B cell (primary cell): ENCODE measurements around the gene TMEM44. TPM values are rescaled to one million over a fixed set of nuclear protein-coding genes. Genes with fewer than 3 reads are reported as not detected.

Source experiments
- ATAC-seq: fragments of 200-7000 bp; cut with Tn5 transposase; one replicate; pipeline ENCODE4 v1.10.0; 2021; ENCODE audit warnings: low read depth, mild to moderate bottlenecking, moderate number of reproducible peaks, moderate library complexity
- CTCF ChIA-PET: fragments of 350-600 bp; sonication (Branson Sonifier 250); formaldehyde crosslinking; loops from one replicate; lab custom pipeline; 2021; ENCODE audit warnings: antibody characterized with exemption, inconsistent platforms; lab: Charles Lee
- POLR2A ChIA-PET: fragments of 350-600 bp; sonication (Branson Sonifier 250); formaldehyde crosslinking; loops from one replicate; lab custom pipeline; 2021; ENCODE audit warnings: antibody characterized with exemption; lab: Charles Lee
- DNase-seq: peaks from one replicate; pipeline ENCODE4 v3.0.0; 2013
- H2AFZ ChIP-seq: 2 replicates; pipeline ENCODE4 v1.6.1; 2012; ENCODE audit warnings: mild to moderate bottlenecking, low read depth, low read length; ENCODE audit not compliant: insufficient read depth, poor library complexity, severe bottlenecking
- H3K27ac ChIP-seq, 2 donors: 1 replicate in 1 of 2; 2 replicates in 1 of 2; pipeline ENCODE4 v1.5.1; 2012 to 2013; ENCODE audit warnings: low read length in 2 of 2, mild to moderate bottlenecking in 2 of 2, moderate library complexity in 1 of 2
- H3K27me3 ChIP-seq, 4 experiments: fragments of 200-600 bp in 1 of 4; sonication (generic) in 1 of 4; replicated peaks in 1 of 4; 1 replicate in 2 of 4; 2 replicates in 2 of 4; pipeline versions ENCODE4 v1.6.1 to v1.7.0; 2013 to 2016; ENCODE audit warnings: low read length in 3 of 4, mild to moderate bottlenecking in 2 of 4, mixed read lengths in 1 of 4, moderate library complexity in 1 of 4; ENCODE audit not compliant: insufficient read depth in 4 of 4, control insufficient read depth in 3 of 4; ENCODE audit errors: control extremely low read depth in 1 of 4
- H3K36me3 ChIP-seq, 2 experiments: replicated peaks in 1 of 2; 1 replicate in 1 of 2; 2 replicates in 1 of 2; pipeline versions ENCODE4 v1.6.1 to v1.7.1; 2013; ENCODE audit warnings: low read length in 1 of 2; ENCODE audit not compliant: insufficient read depth in 2 of 2, control insufficient read depth in 1 of 2; ENCODE audit errors: control extremely low read depth in 1 of 2, extremely low read depth in 1 of 2
- H3K4me1 ChIP-seq, 2 donors: fragments of 200-600 bp in 1 of 2; sonication (generic) in 1 of 2; 1 replicate in 1 of 2; 2 replicates in 1 of 2; pipeline versions ENCODE4 v1.5.1 to v1.6.1; 2013 to 2017; ENCODE audit warnings: low read length in 2 of 2; ENCODE audit not compliant: control insufficient read depth in 2 of 2, insufficient read depth in 2 of 2
- H3K4me2 ChIP-seq: replicated peaks from 2 replicates; pipeline ENCODE3; 2012; ENCODE audit warnings: mild to moderate bottlenecking, low read depth, low read length; ENCODE audit not compliant: poor library complexity, severe bottlenecking
- H3K4me3 ChIP-seq, 5 experiments: fragments of 200-600 bp in 1 of 5; sonication (generic) in 1 of 5; 1 replicate in 3 of 5; 2 replicates in 2 of 5; pipeline versions ENCODE4 v1.5.1 to v1.7.0; 2011 to 2016; ENCODE audit warnings: low read length in 4 of 5, mild to moderate bottlenecking in 4 of 5, low read depth in 2 of 5, control low read depth in 1 of 5, moderate library complexity in 1 of 5; ENCODE audit not compliant: insufficient read depth in 1 of 5; ENCODE audit errors: control extremely low read depth in 1 of 5, extremely low read depth in 1 of 5
- H3K79me2 ChIP-seq: fragments of 200-600 bp; sonication (generic); one replicate; pipeline ENCODE4 v1.6.0; 2016; ENCODE audit warnings: low read length; ENCODE audit not compliant: control insufficient read depth, insufficient read depth
- H3K9ac ChIP-seq: fragments of 200-600 bp; sonication (generic); 2 replicates; pipeline ENCODE4 v1.6.1; 2017; ENCODE audit warnings: mild to moderate bottlenecking, low read length, moderate library complexity
- H3K9me3 ChIP-seq, 3 donors: one replicate each; pipeline versions ENCODE4 v1.6.1 to v1.7.1; 2013; ENCODE audit warnings: low read length in 2 of 3; ENCODE audit not compliant: control insufficient read depth in 2 of 3, insufficient read depth in 1 of 3; ENCODE audit errors: control extremely low read depth in 1 of 3
- H4K20me1 ChIP-seq: 2 replicates; pipeline ENCODE4 v1.6.0; 2012; ENCODE audit warnings: mild to moderate bottlenecking, low read length; ENCODE audit not compliant: insufficient read depth, control insufficient read depth, poor library complexity, severe bottlenecking
- H3K27ac Mint-ChIP-seq: one replicate; pipeline ENCODE4 v1.8.0; 2021; ENCODE audit warnings: mixed read lengths
- H3K27me3 Mint-ChIP-seq: one replicate; pipeline ENCODE4 v1.8.0; 2021; ENCODE audit warnings: mixed read lengths
- H3K4me1 Mint-ChIP-seq: one replicate; pipeline ENCODE4 v1.8.0; 2021; ENCODE audit warnings: mixed read lengths
- H3K4me3 Mint-ChIP-seq: one replicate; pipeline ENCODE4 v1.8.0; 2021; ENCODE audit warnings: mixed read lengths
- H3K9me3 Mint-ChIP-seq: one replicate; pipeline ENCODE4 v1.8.0; 2022; ENCODE audit warnings: mixed read lengths; ENCODE audit not compliant: insufficient read depth
- CTCF ChIP-seq: fragments of 200-600 bp; IDR thresholded peaks from one replicate; pipeline ENCODE4 v1.8.0; 2022; ENCODE audit warnings: antibody characterized with exemption, mild to moderate bottlenecking
- EZH2 ChIP-seq: IDR thresholded peaks from 2 replicates; pipeline ENCODE4 v1.6.1; 2012; ENCODE audit warnings: borderline replicate concordance, low read depth, mild to moderate bottlenecking, moderate library complexity, low read length; ENCODE audit not compliant: insufficient read depth, poor library complexity, severe bottlenecking
- WGBS: methylation state at CpG from one replicate; pipeline ENCODE4 v1.1.5; 2013; ENCODE audit warnings: missing lambda C conversion rate; ENCODE audit not compliant: insufficient coverage; 5-methylcytosine and 5-hydroxymethylcytosine counted together
- intact Hi-C: fragments of 100-400 bp; cut with micrococcal nuclease; formaldehyde crosslinking; loops from one replicate; pipeline ENCODE4 v1.10.0; 2022
- polyA plus RNA-seq: library from polyadenylated mRNA; depleted of rRNA; stranded (reverse); fragments of >200 nt; gene quantifications from 2 replicates; pipeline ENCODE4 v1.2.3, GENCODE V29; 2012
- total RNA-seq, 2 donors: library from RNA; stranded (reverse); fragments of 120-200 nt in 1 of 2; gene quantifications; 1 replicate in 1 of 2; 2 replicates in 1 of 2; pipeline versions ENCODE4 v1.2.3 to v1.2.4, GENCODE V29; 2013 to 2022

The TMEM44 gene
- total and polyA plus RNA-seq, 2 donors (not counting 1 experiment from before 2014, with no cell fraction given), result 4.1 to 7.5 TPM

GRCh38 chr3:194569252-194569651 lies 64.0 kb downstream of the TMEM44 start:
- H3K4me3 ChIP-seq, result no peak overlapping the region
- no peak overlapping the region for H3K27ac Mint-ChIP-seq
- peaks cover 2% of the 10 kb centered on the region for H3K4me1 Mint-ChIP-seq
- ChIA-PET POLR2A (no interaction called here), CTCF (interaction anchor here (1.1 to 1.7 kb wide), 2 partner anchors 13 to 25 kb away, joined by 3 to 4 read pairs; no protein-coding TSS in a partner anchor)
- H3K4me3 Mint-ChIP-seq, result no peak overlapping the region
- no peak overlapping the region for H2AFZ ChIP-seq
- no peak overlapping the region for H3K27ac ChIP-seq
- no peaks in the 10 kb centered on the region for H3K9me3 Mint-ChIP-seq
- intact Hi-C loops, result no loop called here
- TF ChIP-seq EZH2, result no peak
- no peak for TF ChIP-seq CTCF
- H3K36me3 ChIP-seq, result no peaks in the 10 kb centered on the region
- H3K27me3 ChIP-seq, result peaks cover 0 to 26% (median 9%) of the 10 kb centered on the region in 4 experiments
- H3K79me2 ChIP-seq, result no peaks in the 10 kb centered on the region
- 81% methylated on average over 7 of the region's 12 CpGs for WGBS
- DNase-seq (no peak), ATAC-seq (no peak)
- H3K9me3 ChIP-seq, result no peaks in the 10 kb centered on the region
- H3K27me3 Mint-ChIP-seq, result peaks cover 40% of the 10 kb centered on the region
- H3K4me1 ChIP-seq, result no peaks in the 10 kb centered on the region
- no peaks in the 10 kb centered on the region for H4K20me1 ChIP-seq
- no peak overlapping the region for H3K9ac ChIP-seq
- no peak overlapping the region for H3K4me2 ChIP-seq

GRCh38 chr3:194565597-194566190 lies 67.5 kb downstream of the TMEM44 start:
- no peaks in the 10 kb centered on the region for H4K20me1 ChIP-seq
- no peaks in the 10 kb centered on the region for H3K9me3 ChIP-seq
- H3K27me3 Mint-ChIP-seq, result peaks cover 24% of the 10 kb centered on the region
- no peak for ATAC-seq
- H3K27me3 ChIP-seq, result peaks cover 0 to 10% (median 0%) of the 10 kb centered on the region in 4 experiments
- no peak overlapping the region for H3K4me3 ChIP-seq
- H3K4me3 Mint-ChIP-seq, result no peak overlapping the region
- intact Hi-C loops, result no loop called here
- WGBS, result 93% methylated on average over 3 of the region's 9 CpGs
- no peak overlapping the region for H2AFZ ChIP-seq
- H3K4me1 Mint-ChIP-seq, result no peaks in the 10 kb centered on the region
- ChIA-PET CTCF (no interaction called here), POLR2A (no interaction called here)
- H3K27ac ChIP-seq, result no peak overlapping the region
- no peak overlapping the region for H3K9ac ChIP-seq
- H3K9me3 Mint-ChIP-seq, result no peaks in the 10 kb centered on the region
- TF ChIP-seq CTCF (no peak), EZH2 (no peak)
- H3K79me2 ChIP-seq, result no peaks in the 10 kb centered on the region
- H3K27ac Mint-ChIP-seq, result no peak overlapping the region
- no peak for DNase-seq
- H3K4me2 ChIP-seq, result no peak overlapping the region
- H3K4me1 ChIP-seq, result no peaks in the 10 kb centered on the region
- no peaks in the 10 kb centered on the region for H3K36me3 ChIP-seq
